Measurements from ENCODE around the gene PXMP4.

Gene PXMP4

DNA sequence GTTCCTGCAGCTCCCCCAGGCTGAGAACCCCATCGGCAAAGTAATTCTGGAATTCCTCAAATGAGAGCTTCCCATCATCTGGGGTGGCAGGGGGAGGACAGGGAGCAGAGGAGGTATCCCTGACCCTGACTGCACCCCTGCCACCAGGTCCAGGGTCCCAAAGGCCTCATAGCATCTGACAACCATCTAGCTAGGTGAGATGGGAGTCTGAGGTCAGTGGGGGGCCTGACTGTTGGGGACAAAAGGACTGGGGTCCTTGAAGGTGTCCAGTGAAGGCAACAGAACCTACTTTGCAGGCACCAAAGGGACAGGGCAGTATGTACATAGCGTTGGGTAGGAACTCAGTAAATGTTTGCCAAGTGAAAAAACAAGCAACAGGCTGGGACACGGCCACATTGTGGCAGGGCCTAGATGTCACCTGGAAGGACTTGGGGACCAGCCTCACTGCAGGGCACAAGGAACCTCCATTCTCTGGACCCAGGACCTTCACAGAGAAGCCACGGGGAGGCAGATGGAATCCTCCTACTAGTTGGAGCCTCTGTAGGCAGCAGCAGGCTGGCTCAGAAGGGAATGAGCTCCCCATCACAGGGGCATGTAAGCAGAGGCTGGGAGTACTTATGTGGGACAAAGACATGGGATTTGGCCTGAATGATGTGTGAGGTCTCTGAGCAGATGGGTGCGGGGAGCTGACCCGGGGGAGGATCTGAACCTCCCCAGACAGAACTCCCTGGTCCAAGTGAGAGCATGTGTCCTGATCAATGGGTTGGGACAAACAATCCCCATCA lies 49.2 kb downstream of the PXMP4 start:
- peaks cover 3% of the 10 kb centered on the region for H3K36me3 Mint-ChIP-seq (ENCODE audit: low read depth)
- peaks cover 48% of the 10 kb centered on the region for H3K4me1 Mint-ChIP-seq
- TF ChIP-seq, protein P1, sequence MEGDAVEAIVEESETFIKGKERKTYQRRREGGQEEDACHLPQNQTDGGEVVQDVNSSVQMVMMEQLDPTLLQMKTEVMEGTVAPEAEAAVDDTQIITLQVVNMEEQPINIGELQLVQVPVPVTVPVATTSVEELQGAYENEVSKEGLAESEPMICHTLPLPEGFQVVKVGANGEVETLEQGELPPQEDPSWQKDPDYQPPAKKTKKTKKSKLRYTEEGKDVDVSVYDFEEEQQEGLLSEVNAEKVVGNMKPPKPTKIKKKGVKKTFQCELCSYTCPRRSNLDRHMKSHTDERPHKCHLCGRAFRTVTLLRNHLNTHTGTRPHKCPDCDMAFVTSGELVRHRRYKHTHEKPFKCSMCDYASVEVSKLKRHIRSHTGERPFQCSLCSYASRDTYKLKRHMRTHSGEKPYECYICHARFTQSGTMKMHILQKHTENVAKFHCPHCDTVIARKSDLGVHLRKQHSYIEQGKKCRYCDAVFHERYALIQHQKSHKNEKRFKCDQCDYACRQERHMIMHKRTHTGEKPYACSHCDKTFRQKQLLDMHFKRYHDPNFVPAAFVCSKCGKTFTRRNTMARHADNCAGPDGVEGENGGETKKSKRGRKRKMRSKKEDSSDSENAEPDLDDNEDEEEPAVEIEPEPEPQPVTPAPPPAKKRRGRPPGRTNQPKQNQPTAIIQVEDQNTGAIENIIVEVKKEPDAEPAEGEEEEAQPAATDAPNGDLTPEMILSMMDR (IDR thresholded peaks at IDR 0.05; ENCODE audit: unreplicated experiment in 3 of 3): no peak
- H3K27me3 Mint-ChIP-seq (ENCODE audit: low read depth): peaks cover 3% of the 10 kb centered on the region
- H3K4me3 Mint-ChIP-seq: peak overlapping the region; percentile 51 to 74 (median 63)
- H3K9me3 Mint-ChIP-seq: no peaks in the 10 kb centered on the region
- H3K27ac Mint-ChIP-seq: peak overlapping the region in 2 of 3 experiments; percentile 37 to 73

DNA sequence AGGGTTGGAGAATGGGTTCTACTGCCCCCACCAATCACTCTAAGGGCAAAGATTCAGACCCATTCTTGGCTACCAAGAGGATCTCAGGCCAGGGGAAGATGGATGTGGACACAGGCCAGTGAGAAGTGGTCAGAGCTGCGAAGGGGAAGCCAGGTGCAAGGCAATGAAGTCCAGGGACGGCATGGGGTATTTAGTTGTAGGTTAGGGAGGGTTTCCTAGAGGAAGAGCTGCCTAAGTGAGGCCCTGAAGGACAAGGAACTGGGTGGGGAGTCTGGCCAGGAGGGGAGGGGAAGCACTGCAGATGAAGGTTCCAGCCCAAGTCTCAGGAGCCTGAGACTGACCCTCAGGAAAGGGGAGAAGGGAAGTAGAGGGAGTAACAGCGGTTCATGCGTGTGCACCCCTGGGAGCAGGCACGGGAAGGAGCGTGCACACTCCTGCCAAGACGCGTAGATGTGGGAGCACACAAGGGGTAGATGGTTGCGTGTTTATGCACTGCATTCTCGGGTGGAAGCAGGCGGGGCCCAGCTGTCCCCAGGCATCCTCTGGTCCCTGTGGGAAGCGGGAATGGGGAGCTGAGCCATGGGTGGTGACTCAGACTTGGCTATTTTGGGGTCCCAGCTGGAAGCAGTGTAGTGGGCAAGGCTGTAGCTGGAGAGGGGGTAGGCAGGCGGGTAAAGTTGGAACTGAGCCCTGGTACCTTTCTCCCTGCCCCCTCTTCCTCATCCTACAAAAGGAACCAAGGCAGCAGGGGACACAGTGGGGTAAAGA lies 50.1 kb downstream of the PXMP4 start:
- H3K36me3 Mint-ChIP-seq (ENCODE audit: low read depth): peaks cover 3% of the 10 kb centered on the region
- H3K4me3 Mint-ChIP-seq: peak overlapping the region; percentile 12 to 74 (median 15)
- TF ChIP-seq, protein P1 (IDR thresholded peaks at IDR 0.05; ENCODE audit: unreplicated experiment in 3 of 3): no peak
- H3K27me3 Mint-ChIP-seq (ENCODE audit: low read depth): peaks cover 3% of the 10 kb centered on the region
- H3K4me1 Mint-ChIP-seq: peaks cover 40% of the 10 kb centered on the region
- peak overlapping the region in 1 of 3 experiments; percentile 13 for H3K27ac Mint-ChIP-seq
- H3K9me3 Mint-ChIP-seq: no peaks in the 10 kb centered on the region

DNA sequence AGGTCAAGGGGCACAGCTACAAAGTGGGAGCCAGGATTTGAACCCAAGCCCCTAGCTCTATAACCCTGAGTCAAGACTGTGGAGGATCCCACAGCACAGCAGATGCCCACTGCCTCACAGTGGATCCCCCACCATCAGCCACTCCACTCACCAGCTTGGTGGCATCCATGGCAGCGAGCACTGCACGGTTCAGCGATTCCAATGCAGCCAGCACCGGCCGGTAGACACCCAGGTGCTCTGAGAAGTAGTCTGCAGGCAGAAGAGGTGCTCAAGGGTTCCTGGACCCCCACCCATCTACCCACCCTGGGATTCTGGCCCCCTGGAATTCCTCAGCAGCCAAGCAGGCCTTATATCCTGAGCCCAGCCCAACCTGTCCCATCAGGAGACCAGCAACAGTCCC lies 50.9 kb downstream of the PXMP4 start:
- H3K4me3 Mint-ChIP-seq: peak overlapping the region in 2 of 3 experiments; percentile 16 to 61
- H3K27me3 Mint-ChIP-seq (ENCODE audit: low read depth): peaks cover 3% of the 10 kb centered on the region
- H3K36me3 Mint-ChIP-seq (ENCODE audit: low read depth): peaks cover 3% of the 10 kb centered on the region
- peaks cover 44% of the 10 kb centered on the region for H3K4me1 Mint-ChIP-seq
- H3K27ac Mint-ChIP-seq: no peak overlapping the region
- H3K9me3 Mint-ChIP-seq: no peaks in the 10 kb centered on the region
- TF ChIP-seq, protein P1 (IDR thresholded peaks at IDR 0.05; ENCODE audit: unreplicated experiment in 3 of 3): no peak

DNA sequence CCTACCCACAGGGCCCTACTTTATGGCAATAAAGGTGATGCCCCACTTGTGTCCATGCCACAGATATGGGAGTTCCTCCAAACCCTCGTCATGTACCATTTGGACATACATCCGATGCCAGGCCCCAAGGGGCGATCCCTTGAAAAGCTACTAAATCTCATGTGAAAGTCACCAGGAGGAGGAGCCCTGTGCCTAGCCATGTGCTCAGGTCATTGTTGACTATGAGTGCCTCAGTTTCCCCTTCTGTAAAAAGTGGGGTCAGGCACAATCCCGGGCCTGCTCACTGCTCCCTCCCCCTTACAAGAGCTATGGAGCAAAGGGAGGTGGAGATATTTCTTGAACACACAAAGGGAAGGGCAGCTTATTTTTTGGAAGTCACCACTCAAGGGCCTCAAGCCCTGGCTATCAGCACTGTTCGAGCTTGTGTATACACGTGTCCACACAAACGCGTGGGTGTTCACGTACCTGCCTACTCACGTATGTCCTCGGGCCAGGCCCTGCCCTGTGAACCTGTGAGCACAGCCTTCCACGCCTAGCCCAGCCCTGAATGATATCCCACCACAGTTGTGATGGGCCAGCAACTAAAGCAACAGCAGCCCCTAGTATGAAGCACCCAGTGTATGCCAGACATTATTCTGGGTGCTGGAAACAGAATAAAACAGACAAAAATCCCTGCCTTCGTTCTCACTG lies 51.5 kb downstream of the PXMP4 start:
- TF ChIP-seq, protein P1 (IDR thresholded peaks at IDR 0.05; ENCODE audit: unreplicated experiment in 3 of 3): no peak
- Mint-ChIP-seq H3K27me3 (ENCODE audit: low read depth) (peaks cover 3% of the 10 kb centered on the region), H3K9me3 (no peaks in the 10 kb centered on the region), H3K4me3 (peak overlapping the region; percentile 32 to 61 (median 47)), H3K4me1 (peaks cover 46% of the 10 kb centered on the region), H3K36me3 (ENCODE audit: low read depth) (peaks cover 3% of the 10 kb centered on the region), H3K27ac (no peak overlapping the region)

DNA sequence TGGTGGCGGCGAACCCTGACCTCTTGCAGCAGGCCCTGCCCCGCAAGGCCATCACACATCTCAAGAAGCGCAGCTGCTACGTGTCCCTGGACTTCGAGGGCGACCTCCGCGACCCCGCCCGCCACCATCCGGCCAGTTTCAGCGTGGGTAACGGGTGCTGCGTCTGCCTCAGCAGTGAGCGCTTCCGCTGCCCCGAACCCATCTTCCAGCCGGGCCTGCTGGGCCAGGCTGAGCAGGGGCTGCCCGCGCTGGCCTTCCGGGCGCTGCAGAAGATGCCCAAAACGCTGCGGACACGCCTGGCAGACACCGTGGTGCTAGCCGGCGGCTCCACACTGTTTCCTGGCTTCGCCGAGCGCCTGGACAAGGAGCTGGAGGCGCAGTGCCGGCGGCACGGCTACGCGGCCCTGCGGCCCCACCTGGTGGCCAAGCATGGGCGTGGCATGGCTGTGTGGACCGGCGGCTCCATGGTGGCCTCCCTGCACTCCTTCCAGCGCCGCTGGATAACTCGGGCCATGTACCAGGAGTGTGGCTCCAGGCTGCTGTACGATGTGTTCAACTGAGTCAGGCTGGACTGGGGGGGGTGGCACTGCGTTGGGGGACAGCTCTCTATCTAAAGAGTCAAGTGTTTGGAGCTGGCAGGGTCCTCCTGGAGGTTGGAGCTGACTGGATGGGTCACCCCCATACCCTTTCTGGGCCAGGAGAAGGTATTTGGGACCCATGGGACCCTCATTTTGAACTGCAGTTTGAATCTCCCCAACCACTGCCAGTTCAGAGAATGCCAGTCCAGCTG lies 52.2 kb downstream of the PXMP4 start:
- no peaks in the 10 kb centered on the region for H3K9me3 Mint-ChIP-seq
- H3K27me3 Mint-ChIP-seq (ENCODE audit: low read depth): peaks cover 3% of the 10 kb centered on the region
- no peak overlapping the region for H3K27ac Mint-ChIP-seq

More for the DNA sequence above, 52.2 kb downstream of the PXMP4 start:
- TF ChIP-seq, protein P1 (IDR thresholded peaks at IDR 0.05; ENCODE audit: unreplicated experiment in 3 of 3): peak; percentile 61 to 69 (median 62)
- Mint-ChIP-seq H3K4me3 (peak overlapping the region; percentile 10 to 47 (median 34)), H3K4me1 (peaks cover 39% of the 10 kb centered on the region), H3K36me3 (ENCODE audit: low read depth) (peaks cover 3% of the 10 kb centered on the region)

Data from nephron (organoid).